ENCODE data around the gene OSBPL5.
"Not testable (repeated sequence)": the region's sequence is repeated elsewhere in the genome, so short reads cannot be mapped to it uniquely, and the experiment has no call there.

- TF ChIP-seq, protein P1, sequence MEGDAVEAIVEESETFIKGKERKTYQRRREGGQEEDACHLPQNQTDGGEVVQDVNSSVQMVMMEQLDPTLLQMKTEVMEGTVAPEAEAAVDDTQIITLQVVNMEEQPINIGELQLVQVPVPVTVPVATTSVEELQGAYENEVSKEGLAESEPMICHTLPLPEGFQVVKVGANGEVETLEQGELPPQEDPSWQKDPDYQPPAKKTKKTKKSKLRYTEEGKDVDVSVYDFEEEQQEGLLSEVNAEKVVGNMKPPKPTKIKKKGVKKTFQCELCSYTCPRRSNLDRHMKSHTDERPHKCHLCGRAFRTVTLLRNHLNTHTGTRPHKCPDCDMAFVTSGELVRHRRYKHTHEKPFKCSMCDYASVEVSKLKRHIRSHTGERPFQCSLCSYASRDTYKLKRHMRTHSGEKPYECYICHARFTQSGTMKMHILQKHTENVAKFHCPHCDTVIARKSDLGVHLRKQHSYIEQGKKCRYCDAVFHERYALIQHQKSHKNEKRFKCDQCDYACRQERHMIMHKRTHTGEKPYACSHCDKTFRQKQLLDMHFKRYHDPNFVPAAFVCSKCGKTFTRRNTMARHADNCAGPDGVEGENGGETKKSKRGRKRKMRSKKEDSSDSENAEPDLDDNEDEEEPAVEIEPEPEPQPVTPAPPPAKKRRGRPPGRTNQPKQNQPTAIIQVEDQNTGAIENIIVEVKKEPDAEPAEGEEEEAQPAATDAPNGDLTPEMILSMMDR (IDR thresholded peaks at IDR 0.05): not testable (repeated sequence)
- TF ChIP-seq POLR2A, POLR2AphosphoS5 (IDR thresholded peaks at IDR 0.05): not testable (repeated sequence)
Observed at GRCh38 chr11:3168742-3169254, 3.7 kb upstream of the OSBPL5 start.
